Measurements from ENCODE around the gene NCAN.
"Not testable (repeated sequence)": the region's sequence is repeated elsewhere in the genome, so short reads cannot be mapped to it uniquely, and the experiment has no call there.

The NCAN gene

GRCh38 chr19:19211499-19212420 is at the start of gene NCAN:
NCAN (plus strand) TSS chr19:19211958; CDS start chr19:19216954, 4,996 bp downstream.
- DNase-seq, result no peak

GRCh38 chr19:19162495-19162894 is 49.3 kb upstream of the NCAN start:
- DNase-seq, result no peak

GRCh38 chr19:19165396-19165795 is 46.4 kb upstream of the NCAN start:
- DNase-seq, result no peak

GRCh38 chr19:19167612-19168011 is 44.1 kb upstream of the NCAN start:
- DNase-seq, result no peak

- no peak for DNase-seq
These were observed 42.3 kb upstream of the NCAN start for GRCh38 chr19:19169236-19170052.

GRCh38 chr19:19170053-19170872 is 41.5 kb upstream of the NCAN start, which contains the start of gene MEF2B:
MEF2B (minus strand) TSS chr19:19170263; CDS start chr19:19150735, 19,528 bp downstream.
- DNase-seq, result peak; percentile 56

GRCh38 chr19:19170873-19171672 is 40.7 kb upstream of the NCAN start:
- DNase-seq, result peak; percentile 54

- peak; percentile 79 for DNase-seq
These were observed 39.8 kb upstream of the NCAN start for GRCh38 chr19:19171821-19172532.

- DNase-seq, result not testable (repeated sequence)
These were observed 38.5 kb upstream of the NCAN start for GRCh38 chr19:19173243-19173642.

- no peak for DNase-seq
These were observed 34.8 kb upstream of the NCAN start for GRCh38 chr19:19176950-19177349.

- no peak for DNase-seq
These were observed 32.0 kb upstream of the NCAN start for GRCh38 chr19:19179548-19180441.

GRCh38 chr19:19181488-19181998 is 30.2 kb upstream of the NCAN start:
- DNase-seq, result no peak

GRCh38 chr19:19185853-19186740 is 25.7 kb upstream of the NCAN start:
- DNase-seq, result peak; percentile 23

GRCh38 chr19:19186742-19187141 is 25.0 kb upstream of the NCAN start:
- no peak for DNase-seq

GRCh38 chr19:19191768-19192077 is 20.0 kb upstream of the NCAN start:
- no peak for DNase-seq

GRCh38 chr19:19192078-19192882 is 19.5 kb upstream of the NCAN start, which contains the start of the genes BORCS8 and RFXANK:
BORCS8 (minus strand) TSS chr19:19192152; CDS start chr19:19192117, 35 bp downstream.
RFXANK (plus strand) TSS chr19:19192258; CDS start chr19:19193947, 1,689 bp downstream.
- DNase-seq, result peak; percentile 100

GRCh38 chr19:19192910-19193423 is 18.8 kb upstream of the NCAN start:
- no peak for DNase-seq

GRCh38 chr19:19193926-19194325 is 17.8 kb upstream of the NCAN start:
- DNase-seq, result no peak

All from fibroblast of upper back skin (primary cell).